ENCODE data around the gene TAOK3. TPM values are rescaled to one million over a fixed set of nuclear protein-coding genes. Genes with fewer than 3 reads are reported as not detected.

TAOK3 gene
- total RNA-seq, 1 donor from 2014 or later: 15.7 TPM

GRCh38 chr12:118373616-118374015 is 909 bp upstream of the TAOK3 start:
- H3K4me3 ChIP-seq (ENCODE audit: insufficient read depth, low read depth, low read length): peak overlapping the region; percentile 85
- H3K9ac ChIP-seq (ENCODE audit: low read length): peak overlapping the region; percentile 82
- Mint-ChIP-seq H3K27me3 (ENCODE audit: low read depth, unreplicated experiment) (no peaks in the 10 kb centered on the region), H3K9me3 (ENCODE audit: unreplicated experiment) (no peaks in the 10 kb centered on the region), H3K36me3 (ENCODE audit: low read depth, unreplicated experiment) (no peaks in the 10 kb centered on the region), H3K4me1 (ENCODE audit: low read depth, unreplicated experiment) (peaks cover 7% of the 10 kb centered on the region), H3K4me3 (ENCODE audit: unreplicated experiment) (peak overlapping the region; percentile 94), H3K27ac (ENCODE audit: unreplicated experiment) (peak overlapping the region; percentile 77)
- H3K4me1 ChIP-seq (ENCODE audit: insufficient read depth, low read length): peaks cover 25% of the 10 kb centered on the region
- no peak overlapping the region for H2AFZ ChIP-seq (ENCODE audit: low read depth, low read length)
- H3K36me3 ChIP-seq (ENCODE audit: insufficient read depth, low read length): no peaks in the 10 kb centered on the region
- H3K4me2 ChIP-seq (ENCODE audit: low read length): peak overlapping the region; percentile 91
- peaks cover 34% of the 10 kb centered on the region for H4K20me1 ChIP-seq (ENCODE audit: insufficient read depth, low read length)
- no peak for TF ChIP-seq CTCF (IDR thresholded peaks at IDR 0.05; ENCODE audit: insufficient read depth, low read depth, low read length)
- H3K27me3 ChIP-seq (ENCODE audit: insufficient read depth, low read length): no peaks in the 10 kb centered on the region
- DNase-seq (ENCODE audit: low read depth): no peak
- H3K79me2 ChIP-seq (ENCODE audit: insufficient read depth, low read length): peaks cover 64% of the 10 kb centered on the region
- H3K9me3 ChIP-seq (ENCODE audit: insufficient read depth, low read depth, low read length): no peaks in the 10 kb centered on the region
- peak; percentile 39 for FAIRE-seq
- no peak overlapping the region for H3K27ac ChIP-seq (ENCODE audit: low read depth, low read length)

DNA sequence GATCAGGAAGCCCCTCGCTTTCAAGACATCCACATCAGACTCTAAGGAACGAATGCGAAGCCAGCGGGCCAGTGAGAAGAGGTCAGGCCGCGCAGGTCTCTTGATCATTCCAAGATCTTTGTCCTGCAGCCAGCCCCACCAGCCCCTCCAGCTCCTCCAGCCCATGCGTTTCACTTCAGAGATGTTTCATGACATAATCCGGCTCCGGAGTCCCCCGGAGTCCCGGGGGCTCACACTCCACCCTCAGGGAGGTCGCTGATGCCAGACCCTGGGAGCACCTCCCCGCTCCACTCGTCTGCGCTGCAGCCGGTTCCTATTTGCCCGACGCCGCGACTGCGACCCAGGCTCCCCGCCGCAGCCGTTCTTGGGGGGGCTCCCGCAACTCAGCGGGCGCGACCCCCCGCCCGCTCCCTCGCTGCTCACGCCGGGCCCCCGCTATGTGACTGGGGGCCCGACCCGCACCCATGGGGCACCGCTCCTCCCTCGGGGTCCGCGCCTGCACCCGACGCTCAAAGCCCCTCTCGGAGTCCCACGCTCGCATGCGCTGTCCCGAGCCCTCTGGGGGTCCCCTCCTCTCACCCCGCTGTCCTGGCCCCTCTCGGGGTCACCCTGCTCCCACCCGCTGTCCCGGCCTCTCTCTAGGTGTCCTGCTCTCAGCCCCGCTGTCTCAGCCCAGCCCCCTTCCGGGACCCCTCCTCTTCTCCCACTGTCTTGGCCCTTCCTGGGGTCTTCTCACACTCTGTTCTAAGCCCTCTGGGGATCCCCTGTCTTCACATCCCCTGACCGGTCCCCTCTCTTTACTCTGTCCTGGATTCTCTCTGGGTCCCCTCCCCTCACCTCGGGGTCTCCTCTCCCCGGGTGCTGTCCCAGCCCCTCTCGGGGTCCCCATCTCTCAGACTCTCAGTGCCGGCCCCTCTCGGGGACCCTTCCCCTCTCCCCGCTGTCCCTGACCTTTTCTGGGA is 1.1 kb downstream of the TAOK3 start:
- Histone ChIP-seq H4K20me1 (ENCODE audit: insufficient read depth, low read length) (peaks cover 20% of the 10 kb centered on the region), H3K27me3 (ENCODE audit: insufficient read depth, low read length) (no peaks in the 10 kb centered on the region), H3K36me3 (ENCODE audit: insufficient read depth, low read length) (no peaks in the 10 kb centered on the region), H3K4me1 (ENCODE audit: insufficient read depth, low read length) (peaks cover 17% of the 10 kb centered on the region), H3K4me2 (ENCODE audit: low read length) (peak overlapping the region; percentile 96), H2AFZ (ENCODE audit: low read depth, low read length) (peak overlapping the region; percentile 64), H3K9me3 (ENCODE audit: insufficient read depth, low read depth, low read length) (no peaks in the 10 kb centered on the region), H3K79me2 (ENCODE audit: insufficient read depth, low read length) (peaks cover 59% of the 10 kb centered on the region), H3K4me3 (ENCODE audit: insufficient read depth, low read depth, low read length) (peak overlapping the region; percentile 76), H3K9ac (ENCODE audit: low read length) (peak overlapping the region; percentile 83), H3K27ac (ENCODE audit: low read depth, low read length) (peak overlapping the region; percentile 13)
- no peak for FAIRE-seq
- Mint-ChIP-seq H3K36me3 (ENCODE audit: low read depth, unreplicated experiment) (no peaks in the 10 kb centered on the region), H3K4me3 (ENCODE audit: unreplicated experiment) (peak overlapping the region; percentile 94), H3K4me1 (ENCODE audit: low read depth, unreplicated experiment) (peaks cover 5% of the 10 kb centered on the region), H3K27ac (ENCODE audit: unreplicated experiment) (no peak overlapping the region), H3K27me3 (ENCODE audit: low read depth, unreplicated experiment) (no peaks in the 10 kb centered on the region), H3K9me3 (ENCODE audit: unreplicated experiment) (no peaks in the 10 kb centered on the region)
- DNase-seq (ENCODE audit: low read depth): no peak
- TF ChIP-seq CTCF (IDR thresholded peaks at IDR 0.05; ENCODE audit: insufficient read depth, low read depth, low read length) (no peak), EZH2 (IDR thresholded peaks at IDR 0.05; ENCODE audit: insufficient read depth, low read length) (no peak)

DNA sequence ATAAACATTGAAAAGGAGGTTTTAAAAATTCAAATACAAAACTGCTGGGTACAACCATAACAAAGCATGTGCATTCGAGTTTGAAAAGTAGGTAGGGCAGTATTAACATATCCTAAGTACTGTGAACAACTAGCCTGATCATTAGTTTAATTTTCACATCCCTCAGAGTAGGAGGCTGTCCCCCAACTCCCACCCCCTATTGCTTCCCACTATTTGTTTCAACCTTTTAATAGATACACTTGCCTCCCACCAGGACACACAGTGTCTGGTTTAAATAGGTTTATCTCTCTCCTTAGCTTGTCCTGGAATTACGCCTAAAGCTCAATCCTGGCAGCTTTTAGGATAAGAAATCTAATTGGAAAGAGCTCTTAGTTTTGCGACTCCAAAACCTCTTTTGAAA is 2.1 kb downstream of the TAOK3 start:
- H3K4me1 ChIP-seq (ENCODE audit: insufficient read depth, low read length): peaks cover 13% of the 10 kb centered on the region
- peaks cover 59% of the 10 kb centered on the region for H3K79me2 ChIP-seq (ENCODE audit: insufficient read depth, low read length)
- H3K9ac ChIP-seq (ENCODE audit: low read length): peak overlapping the region; percentile 83
- no peak overlapping the region for H3K27ac ChIP-seq (ENCODE audit: low read depth, low read length)
- H3K36me3 ChIP-seq (ENCODE audit: insufficient read depth, low read length): no peaks in the 10 kb centered on the region
- no peaks in the 10 kb centered on the region for H3K36me3 Mint-ChIP-seq (ENCODE audit: low read depth, unreplicated experiment)
- peaks cover 5% of the 10 kb centered on the region for H3K4me1 Mint-ChIP-seq (ENCODE audit: low read depth, unreplicated experiment)
- H3K4me3 Mint-ChIP-seq (ENCODE audit: unreplicated experiment): peak overlapping the region; percentile 94
- H3K4me3 ChIP-seq (ENCODE audit: insufficient read depth, low read depth, low read length): peak overlapping the region; percentile 76
- TF ChIP-seq EZH2 (IDR thresholded peaks at IDR 0.05; ENCODE audit: insufficient read depth, low read length) (no peak), CTCF (IDR thresholded peaks at IDR 0.05; ENCODE audit: insufficient read depth, low read depth, low read length) (no peak)
- FAIRE-seq (no peak), DNase-seq (ENCODE audit: low read depth) (no peak)
- H3K9me3 Mint-ChIP-seq (ENCODE audit: unreplicated experiment): no peaks in the 10 kb centered on the region
- no peaks in the 10 kb centered on the region for H3K9me3 ChIP-seq (ENCODE audit: insufficient read depth, low read depth, low read length)
- peak overlapping the region; percentile 96 for H3K4me2 ChIP-seq (ENCODE audit: low read length)
- H4K20me1 ChIP-seq (ENCODE audit: insufficient read depth, low read length): peaks cover 21% of the 10 kb centered on the region
- no peak overlapping the region for H3K27ac Mint-ChIP-seq (ENCODE audit: unreplicated experiment)
- no peak overlapping the region for H2AFZ ChIP-seq (ENCODE audit: low read depth, low read length)
- H3K27me3 ChIP-seq (ENCODE audit: insufficient read depth, low read length): no peaks in the 10 kb centered on the region
- H3K27me3 Mint-ChIP-seq (ENCODE audit: low read depth, unreplicated experiment): no peaks in the 10 kb centered on the region

Data from astrocyte (in vitro differentiated cells and primary cell).